ENCODE measurements around the gene CACNA2D4. TPM values are rescaled to one million over a fixed set of nuclear protein-coding genes. Genes with fewer than 3 reads are reported as not detected.

The CACNA2D4 gene
- total RNA-seq, 1 donor from 2014 or later = 1.2 TPM

DNA sequence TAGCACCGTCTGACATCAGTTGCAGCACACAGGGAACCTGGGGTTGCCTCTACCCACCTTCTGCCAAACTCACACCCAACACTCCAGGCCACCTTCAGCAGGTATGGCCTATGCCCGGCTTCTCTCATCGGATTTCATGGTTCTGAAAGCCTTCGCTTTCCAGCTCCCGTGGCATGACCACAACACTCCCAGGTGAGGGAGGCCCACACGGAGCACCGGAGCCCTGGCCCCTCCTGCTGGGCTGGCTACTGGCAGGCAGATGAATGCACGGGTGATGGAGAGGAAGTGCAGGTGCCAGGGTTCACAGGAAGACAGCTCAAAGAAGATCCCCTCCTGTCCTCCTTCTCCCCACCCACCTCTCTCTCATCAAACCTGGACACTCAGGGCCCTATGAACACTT is 37.2 kb downstream of the CACNA2D4 start:
- no peak for DNase-seq
- no peak overlapping the region for H3K27ac ChIP-seq (replicated peaks)
- intact Hi-C loops (cut with micrococcal nuclease) = no loop called here
- peaks cover 46% of the 10 kb centered on the region for H3K27me3 ChIP-seq (ENCODE audit: low read depth)
- H3K4me3 ChIP-seq = no peak overlapping the region
- no peak for TF ChIP-seq CTCF (IDR thresholded peaks at IDR 0.05; ENCODE audit: borderline replicate concordance)
- no peaks in the 10 kb centered on the region for H3K9me3 ChIP-seq (replicated peaks)
- H3K36me3 ChIP-seq = no peaks in the 10 kb centered on the region
- H3K4me1 ChIP-seq = no peaks in the 10 kb centered on the region

- Histone ChIP-seq H3K4me3 (no peak overlapping the region), H3K27ac (replicated peaks) (no peak overlapping the region), H3K36me3 (no peaks in the 10 kb centered on the region), H3K9me3 (replicated peaks) (no peaks in the 10 kb centered on the region), H3K27me3 (ENCODE audit: low read depth) (peaks cover 44% of the 10 kb centered on the region), H3K4me1 (no peaks in the 10 kb centered on the region)
- no peak for TF ChIP-seq CTCF (IDR thresholded peaks at IDR 0.05; ENCODE audit: borderline replicate concordance)
- no peak for DNase-seq
- intact Hi-C loops (cut with micrococcal nuclease) = no loop called here
These were observed 37.6 kb downstream of the CACNA2D4 start for GRCh38 chr12:1880876-1881275.

- no peaks in the 10 kb centered on the region for H3K36me3 ChIP-seq
- no peaks in the 10 kb centered on the region for H3K4me1 ChIP-seq
- no peak for DNase-seq
- peaks cover 49% of the 10 kb centered on the region for H3K27me3 ChIP-seq (ENCODE audit: low read depth)
- H3K27ac ChIP-seq (replicated peaks) = no peak overlapping the region
- H3K9me3 ChIP-seq (replicated peaks) = no peaks in the 10 kb centered on the region
- intact Hi-C loops (cut with micrococcal nuclease) = no loop called here
- no peak overlapping the region for H3K4me3 ChIP-seq
- no peak for TF ChIP-seq CTCF (IDR thresholded peaks at IDR 0.05; ENCODE audit: borderline replicate concordance)
These were observed 38.2 kb downstream of the CACNA2D4 start for GRCh38 chr12:1880153-1880845.

- intact Hi-C loops (cut with micrococcal nuclease) = no loop called here
- no peak overlapping the region for H3K4me3 ChIP-seq
- H3K27ac ChIP-seq (replicated peaks) = no peak overlapping the region
- no peaks in the 10 kb centered on the region for H3K36me3 ChIP-seq
- H3K27me3 ChIP-seq (ENCODE audit: low read depth) = peaks cover 50% of the 10 kb centered on the region
- no peaks in the 10 kb centered on the region for H3K9me3 ChIP-seq (replicated peaks)
- DNase-seq = no peak
- TF ChIP-seq CTCF (IDR thresholded peaks at IDR 0.05; ENCODE audit: borderline replicate concordance) = no peak
- no peaks in the 10 kb centered on the region for H3K4me1 ChIP-seq
These were observed 38.8 kb downstream of the CACNA2D4 start for GRCh38 chr12:1879633-1880032.

DNA sequence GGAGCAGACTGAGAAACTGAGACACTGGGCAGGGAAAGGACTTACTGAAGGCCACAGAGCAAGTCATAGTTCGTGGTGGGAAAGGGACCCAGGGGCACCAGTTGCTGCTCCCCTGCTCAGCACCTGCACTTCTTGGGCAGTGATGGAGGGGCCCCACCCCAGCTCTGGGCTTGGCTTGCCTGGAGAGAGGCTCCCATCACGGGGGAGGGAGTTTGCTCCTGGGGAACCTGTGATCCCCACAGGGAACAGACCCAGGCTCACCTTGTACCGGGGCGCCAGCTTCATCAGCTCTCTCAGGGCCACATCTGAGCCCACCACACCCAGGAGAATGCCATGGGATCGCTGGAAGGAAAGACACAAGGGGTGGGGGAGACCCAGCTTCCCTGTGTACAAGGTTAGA is 39.8 kb downstream of the CACNA2D4 start:
- no peak for TF ChIP-seq CTCF (IDR thresholded peaks at IDR 0.05; ENCODE audit: borderline replicate concordance)
- Histone ChIP-seq H3K4me1 (no peaks in the 10 kb centered on the region), H3K4me3 (no peak overlapping the region), H3K9me3 (replicated peaks) (no peaks in the 10 kb centered on the region), H3K27me3 (ENCODE audit: low read depth) (peaks cover 54% of the 10 kb centered on the region), H3K27ac (replicated peaks) (no peak overlapping the region), H3K36me3 (no peaks in the 10 kb centered on the region)
- DNase-seq = no peak
- intact Hi-C loops (cut with micrococcal nuclease) = no loop called here
